ENCODE measurements around the gene TRMU. TPM values are rescaled to one million over a fixed set of nuclear protein-coding genes. Genes with fewer than 3 reads are reported as not detected.
"Not testable (repeated sequence)": the region's sequence is repeated elsewhere in the genome, so short reads cannot be mapped to it uniquely, and the experiment has no call there.

Gene TRMU
- total RNA-seq, 1 donor = 31.1 TPM

- TF ChIP-seq CTCF (IDR thresholded peaks at IDR 0.05; ENCODE audit: insufficient read depth, low read depth, low read length) = no peak
- DNase-seq (ENCODE audit: low read depth) = no peak
- no peak overlapping the region for H3K4me3 ChIP-seq (ENCODE audit: low read depth, low read length)
Measured at GRCh38 chr22:46303347-46303965, 32.1 kb upstream of the TRMU start.

GRCh38 chr22:46308283-46308988, 27.1 kb upstream of the TRMU start:
- no peak for TF ChIP-seq CTCF (IDR thresholded peaks at IDR 0.05; ENCODE audit: insufficient read depth, low read depth, low read length)
- H3K4me3 ChIP-seq (ENCODE audit: low read depth, low read length) = no peak overlapping the region
- no peak for DNase-seq (ENCODE audit: low read depth)

- TF ChIP-seq CTCF (IDR thresholded peaks at IDR 0.05; ENCODE audit: insufficient read depth, low read depth, low read length) = no peak
- no peak for DNase-seq (ENCODE audit: low read depth)
- H3K4me3 ChIP-seq (ENCODE audit: low read depth, low read length) = no peak overlapping the region
Measured at GRCh38 chr22:46309526-46310085, 25.9 kb upstream of the TRMU start.

- H3K4me3 ChIP-seq (ENCODE audit: low read depth, low read length) = no peak overlapping the region
- no peak for DNase-seq (ENCODE audit: low read depth)
- TF ChIP-seq CTCF (IDR thresholded peaks at IDR 0.05; ENCODE audit: insufficient read depth, low read depth, low read length) = no peak
Measured at GRCh38 chr22:46312056-46312455, 23.5 kb upstream of the TRMU start.

- not testable (repeated sequence) for DNase-seq (ENCODE audit: low read depth); H3K4me3 ChIP-seq (ENCODE audit: low read depth, low read length)
Measured at GRCh38 chr22:46312848-46313247, 22.7 kb upstream of the TRMU start.

GRCh38 chr22:46315976-46316375, 19.5 kb upstream of the TRMU start:
- no peak for TF ChIP-seq CTCF (IDR thresholded peaks at IDR 0.05; ENCODE audit: insufficient read depth, low read depth, low read length)
- no peak for DNase-seq (ENCODE audit: low read depth)

GRCh38 chr22:46317646-46318045, 17.9 kb upstream of the TRMU start:
- DNase-seq (ENCODE audit: low read depth) = no peak
- H3K4me3 ChIP-seq (ENCODE audit: low read depth, low read length) = no peak overlapping the region
- no peak for TF ChIP-seq CTCF (IDR thresholded peaks at IDR 0.05; ENCODE audit: insufficient read depth, low read depth, low read length)

More at GRCh38 chr22:46315976-46316375, 19.5 kb upstream of the TRMU start:
- no peak overlapping the region for H3K4me3 ChIP-seq (ENCODE audit: low read depth, low read length)
